HG02973 (cell line): ENCODE results near the gene SLC35F4.
"Not testable (repeated sequence)": the region's sequence is repeated elsewhere in the genome, so short reads cannot be mapped to it uniquely, and the experiment has no call there.

Source experiments
- ATAC-seq: cut with Tn5 transposase; IDR thresholded peaks from one replicate; pipeline ENCODE4 v1.9.1; 2021; ENCODE audit warnings: moderate library complexity; ENCODE audit not compliant: unreplicated experiment

SLC35F4 gene

GRCh38 chr14:57865403-57866198 is at the start of gene SLC35F4:
TSS of gene SLC35F4 (minus strand) at chr14:57866092.
- ATAC-seq: no peak

- ATAC-seq: no peak
Measured at GRCh38 chr14:57909626-57910025, 43.7 kb upstream of the SLC35F4 start.

- ATAC-seq: no peak
Measured at GRCh38 chr14:57903954-57904353, 38.1 kb upstream of the SLC35F4 start.

- ATAC-seq: no peak
Measured at GRCh38 chr14:57898837-57899572, 33.1 kb upstream of the SLC35F4 start.

- ATAC-seq: no peak
Measured at GRCh38 chr14:57897144-57897748, 31.4 kb upstream of the SLC35F4 start.

GRCh38 chr14:57889245-57889644 is 23.4 kb upstream of the SLC35F4 start:
- no peak for ATAC-seq

GRCh38 chr14:57884175-57884574 is 18.3 kb upstream of the SLC35F4 start:
- no peak for ATAC-seq

- no peak for ATAC-seq
Measured at GRCh38 chr14:57883061-57883460, 17.2 kb upstream of the SLC35F4 start.

GRCh38 chr14:57879516-57879915 is 13.6 kb upstream of the SLC35F4 start:
- ATAC-seq: no peak

- ATAC-seq: no peak
Measured at GRCh38 chr14:57875985-57876384, 10.1 kb upstream of the SLC35F4 start.

- no peak for ATAC-seq
Measured at GRCh38 chr14:57875296-57875695, 9.4 kb upstream of the SLC35F4 start.

- ATAC-seq: peak; percentile 83
Measured at GRCh38 chr14:57871459-57872080, 5.7 kb upstream of the SLC35F4 start.

- no peak for ATAC-seq
Measured at GRCh38 chr14:57870686-57871457, 5.0 kb upstream of the SLC35F4 start.

GRCh38 chr14:57869617-57870016 is 3.7 kb upstream of the SLC35F4 start:
- ATAC-seq: no peak

- no peak for ATAC-seq
Measured at GRCh38 chr14:57866199-57866705, 360 bp upstream of the SLC35F4 start.

- no peak for ATAC-seq
Measured at GRCh38 chr14:57865066-57865402, 858 bp downstream of the SLC35F4 start.

- no peak for ATAC-seq
Measured at GRCh38 chr14:57864659-57865058, 1.2 kb downstream of the SLC35F4 start.

- no peak for ATAC-seq
Measured at GRCh38 chr14:57863471-57863870, 2.4 kb downstream of the SLC35F4 start.

GRCh38 chr14:57855666-57856065 is 10.2 kb downstream of the SLC35F4 start:
- not testable (repeated sequence) for ATAC-seq

GRCh38 chr14:57854571-57854970 is 11.3 kb downstream of the SLC35F4 start:
- no peak for ATAC-seq

- ATAC-seq: no peak
Measured at GRCh38 chr14:57851354-57851753, 14.5 kb downstream of the SLC35F4 start.
